Cardiac fibroblast (primary cell): ENCODE data around the gene CORIN.

Experiments
- DNase-seq, 2 donors: peaks; one replicate each; pipeline versions ENCODE4 v3.0.0 to v3.0.0-alpha.2; 2010; ENCODE audit warnings: low read depth in 2 of 2
- H3K4me3 ChIP-seq, 2 donors: replicated peaks in 1 of 2; 1 replicate in 1 of 2; 2 replicates in 1 of 2; pipeline ENCODE4 v1.5.1; 2011; ENCODE audit warnings: low read depth in 2 of 2, low read length in 2 of 2, mild to moderate bottlenecking in 2 of 2, moderate library complexity in 1 of 2
- TF ChIP-seq, protein P1 (sequence below): IDR thresholded peaks from one replicate; pipeline ENCODE4 v1.5.1; 2011; ENCODE audit warnings: low read depth, mild to moderate bottlenecking, low read length, inconsistent platforms

The CORIN gene

DNA sequence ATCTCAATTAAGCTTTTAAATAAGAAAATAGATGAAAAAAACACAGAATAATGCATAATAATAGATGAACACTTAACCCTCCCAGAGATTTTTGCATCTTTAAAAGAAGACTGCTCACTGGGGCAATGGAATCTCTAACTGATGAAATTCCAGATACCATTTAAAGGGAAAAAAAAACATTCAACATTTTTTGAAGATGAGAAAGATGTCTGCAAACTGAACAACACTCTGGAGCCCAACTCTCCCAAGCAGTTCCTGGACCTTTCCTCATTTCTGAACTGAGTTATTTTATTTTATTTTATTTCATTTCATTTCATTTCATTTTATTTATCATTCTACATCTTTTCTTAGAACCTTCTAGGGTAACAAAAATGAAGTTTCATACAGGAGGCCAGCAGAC, 90.7 kb downstream of the CORIN start:
- no peak overlapping the region for H3K4me3 ChIP-seq
- peak in 1 of 2 donors; percentile 2 for DNase-seq
- TF ChIP-seq, protein P1, sequence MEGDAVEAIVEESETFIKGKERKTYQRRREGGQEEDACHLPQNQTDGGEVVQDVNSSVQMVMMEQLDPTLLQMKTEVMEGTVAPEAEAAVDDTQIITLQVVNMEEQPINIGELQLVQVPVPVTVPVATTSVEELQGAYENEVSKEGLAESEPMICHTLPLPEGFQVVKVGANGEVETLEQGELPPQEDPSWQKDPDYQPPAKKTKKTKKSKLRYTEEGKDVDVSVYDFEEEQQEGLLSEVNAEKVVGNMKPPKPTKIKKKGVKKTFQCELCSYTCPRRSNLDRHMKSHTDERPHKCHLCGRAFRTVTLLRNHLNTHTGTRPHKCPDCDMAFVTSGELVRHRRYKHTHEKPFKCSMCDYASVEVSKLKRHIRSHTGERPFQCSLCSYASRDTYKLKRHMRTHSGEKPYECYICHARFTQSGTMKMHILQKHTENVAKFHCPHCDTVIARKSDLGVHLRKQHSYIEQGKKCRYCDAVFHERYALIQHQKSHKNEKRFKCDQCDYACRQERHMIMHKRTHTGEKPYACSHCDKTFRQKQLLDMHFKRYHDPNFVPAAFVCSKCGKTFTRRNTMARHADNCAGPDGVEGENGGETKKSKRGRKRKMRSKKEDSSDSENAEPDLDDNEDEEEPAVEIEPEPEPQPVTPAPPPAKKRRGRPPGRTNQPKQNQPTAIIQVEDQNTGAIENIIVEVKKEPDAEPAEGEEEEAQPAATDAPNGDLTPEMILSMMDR: no peak

- H3K4me3 ChIP-seq: no peak overlapping the region
- peak in 1 of 2 donors; percentile 14 for DNase-seq
- TF ChIP-seq, protein P1: no peak
Observed at GRCh38 chr4:47746122-47746521, 91.7 kb downstream of the CORIN start.

DNA sequence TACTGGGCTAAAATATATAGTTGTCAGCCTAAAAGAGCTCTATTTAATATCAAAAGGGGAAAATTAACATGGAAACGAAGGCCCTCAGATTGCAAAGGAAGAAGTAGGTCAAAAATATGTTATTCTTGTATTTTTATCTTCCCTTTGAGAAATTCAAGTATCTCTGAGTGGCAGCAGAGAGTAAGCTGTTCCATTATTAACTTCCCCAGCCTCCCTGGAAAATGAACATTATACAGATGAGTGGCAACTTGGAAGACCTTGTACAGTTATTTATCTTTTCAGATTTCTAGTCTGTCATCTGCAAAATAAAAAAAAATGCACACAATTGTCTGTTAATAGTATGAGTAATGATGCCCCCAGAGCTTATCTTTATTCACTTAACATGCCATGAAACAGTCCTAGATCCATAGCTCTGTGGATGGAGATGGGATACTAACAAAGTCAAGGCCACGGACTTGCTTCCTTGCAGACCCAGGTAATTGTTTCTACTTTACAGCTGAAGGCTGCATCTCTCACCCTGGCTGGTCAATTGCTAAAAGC, 93.0 kb downstream of the CORIN start:
- no peak overlapping the region for H3K4me3 ChIP-seq
- DNase-seq: no peak
- TF ChIP-seq, protein P1: no peak

GRCh38 chr4:47744253-47744652, 93.6 kb downstream of the CORIN start:
- TF ChIP-seq, protein P1: no peak
- H3K4me3 ChIP-seq: no peak overlapping the region

GRCh38 chr4:47741200-47741599, 96.7 kb downstream of the CORIN start:
- no peak overlapping the region for H3K4me3 ChIP-seq
- TF ChIP-seq, protein P1: no peak
- peak; percentile 5 to 31 for DNase-seq

More at GRCh38 chr4:47744253-47744652, 93.6 kb downstream of the CORIN start:
- peak in 1 of 2 donors; percentile 4 for DNase-seq

DNA sequence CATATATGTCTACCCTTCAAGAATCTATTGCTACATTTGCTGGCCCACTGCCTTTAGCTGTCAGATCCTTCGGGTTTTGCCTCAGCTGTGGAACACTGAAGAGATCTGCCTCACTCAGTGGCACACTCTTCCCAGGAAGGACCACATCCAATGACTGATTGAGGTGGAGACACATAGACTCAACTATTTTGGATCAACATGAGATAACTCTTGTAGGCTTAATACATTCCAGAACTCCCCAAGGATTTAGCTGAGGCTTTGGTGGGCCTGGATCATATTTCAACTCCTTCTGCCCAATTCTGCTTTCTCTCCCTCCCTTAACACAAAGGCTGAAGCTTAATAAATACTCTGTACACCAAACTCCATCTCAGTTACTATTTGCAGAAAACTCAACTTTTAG, 100.5 kb downstream of the CORIN start:
- DNase-seq: no peak
- H3K4me3 ChIP-seq: no peak overlapping the region
- TF ChIP-seq, protein P1: no peak

- no peak for DNase-seq
- TF ChIP-seq, protein P1: no peak
- no peak overlapping the region for H3K4me3 ChIP-seq
Observed at GRCh38 chr4:47736555-47736954, 101.3 kb downstream of the CORIN start.
